Pulmonary artery endothelial cell (primary cell): ENCODE measurements around the gene ZNF142. TPM values are rescaled to one million over a fixed set of nuclear protein-coding genes. Genes with fewer than 3 reads are reported as not detected.
A peak's percentile ranks its signal among the peaks of the same experiment; 100 is the strongest.

ENCODE experiments used
- DNase-seq: peaks from one replicate; pipeline ENCODE4 v3.0.0-alpha.2; 2011; ENCODE audit warnings: low read depth, low spot score
- total RNA-seq: library from RNA; depleted of rRNA; stranded (reverse); fragments of >200 nt; gene quantifications from 2 replicates; pipeline ENCODE4 v1.2.3, GENCODE V29; 2014

The ZNF142 gene
- total RNA-seq, 1 donor from 2014 or later = 7.5 TPM

GRCh38 chr2:218648088-218648786 is 11.2 kb downstream of the ZNF142 start:
- DNase-seq = peak; percentile 37

- peak; percentile 45 for DNase-seq
Measured at GRCh38 chr2:218645126-218645525, 14.3 kb downstream of the ZNF142 start.

- DNase-seq = no peak
Measured at GRCh38 chr2:218644721-218645120, 14.7 kb downstream of the ZNF142 start.

- DNase-seq = no peak
Measured at GRCh38 chr2:218643751-218644310, 15.6 kb downstream of the ZNF142 start.

GRCh38 chr2:218642786-218643185 is 16.6 kb downstream of the ZNF142 start:
- DNase-seq = no peak

GRCh38 chr2:218642121-218642656 is 17.2 kb downstream of the ZNF142 start:
- DNase-seq = no peak

GRCh38 chr2:218638372-218638771 is 21.1 kb downstream of the ZNF142 start:
- no peak for DNase-seq

- DNase-seq = no peak
Measured at GRCh38 chr2:218635719-218636118, 23.7 kb downstream of the ZNF142 start.

GRCh38 chr2:218631837-218632236 is 27.6 kb downstream of the ZNF142 start:
- DNase-seq = peak; percentile 88

GRCh38 chr2:218627939-218628338 is 31.5 kb downstream of the ZNF142 start:
- no peak for DNase-seq

GRCh38 chr2:218626369-218626768 is 33.1 kb downstream of the ZNF142 start:
- no peak for DNase-seq

GRCh38 chr2:218623366-218623705 is 36.1 kb downstream of the ZNF142 start:
- DNase-seq = no peak

- no peak for DNase-seq
Measured at GRCh38 chr2:218622606-218623365, 36.6 kb downstream of the ZNF142 start.

- no peak for DNase-seq
Measured at GRCh38 chr2:218621007-218621406, 38.4 kb downstream of the ZNF142 start.

GRCh38 chr2:218618102-218618860 is 41.1 kb downstream of the ZNF142 start:
- DNase-seq = no peak

GRCh38 chr2:218615868-218616315 is 43.5 kb downstream of the ZNF142 start:
- DNase-seq = no peak

GRCh38 chr2:218607436-218608115 is 51.8 kb downstream of the ZNF142 start, which contains the start of gene PLCD4:
TSS of gene PLCD4 (plus strand) at chr2:218607899. CDS start at chr2:218615740, 7,841 bp downstream.
- DNase-seq = peak; percentile 49

- no peak for DNase-seq
Measured at GRCh38 chr2:218605432-218605831, 54.0 kb downstream of the ZNF142 start.
